Activated CD8-positive, alpha-beta memory T cell treated with anti-CD3 and anti-CD28 coated beads, Interleukin-2, amount 50 U/mL, for 4 hours (primary cell): ENCODE measurements around the gene AADACL4.

ENCODE experiments used
- DNase-seq: peaks from one replicate; pipeline ENCODE4 v3.0.0-alpha.2; 2020

Gene AADACL4

DNA sequence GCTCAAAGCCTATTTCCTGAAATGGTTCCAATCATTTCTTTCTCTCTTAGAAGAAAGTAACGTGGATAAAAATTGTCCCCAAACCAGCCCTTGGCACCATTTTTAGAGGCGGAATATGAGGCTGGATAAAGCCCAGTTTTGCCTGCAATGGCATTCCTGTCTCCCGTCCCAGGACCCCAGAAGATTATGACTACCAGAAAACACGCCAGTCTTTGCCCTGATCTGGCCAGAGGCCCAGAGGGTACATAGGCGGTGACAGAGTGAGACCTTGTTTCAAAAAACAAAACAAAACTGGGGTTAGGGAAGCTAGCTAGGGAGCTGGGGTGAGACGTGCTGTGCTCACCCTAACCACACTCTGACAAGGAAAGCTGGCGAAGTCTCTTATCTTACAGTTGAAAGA lies at the start of gene AADACL4:
Gene AADACL4 (plus strand): TSS at position 301 of the 400 bp plus-strand sequence. CDS start 462 bp downstream, outside the sequence.
- no peak for DNase-seq

DNA sequence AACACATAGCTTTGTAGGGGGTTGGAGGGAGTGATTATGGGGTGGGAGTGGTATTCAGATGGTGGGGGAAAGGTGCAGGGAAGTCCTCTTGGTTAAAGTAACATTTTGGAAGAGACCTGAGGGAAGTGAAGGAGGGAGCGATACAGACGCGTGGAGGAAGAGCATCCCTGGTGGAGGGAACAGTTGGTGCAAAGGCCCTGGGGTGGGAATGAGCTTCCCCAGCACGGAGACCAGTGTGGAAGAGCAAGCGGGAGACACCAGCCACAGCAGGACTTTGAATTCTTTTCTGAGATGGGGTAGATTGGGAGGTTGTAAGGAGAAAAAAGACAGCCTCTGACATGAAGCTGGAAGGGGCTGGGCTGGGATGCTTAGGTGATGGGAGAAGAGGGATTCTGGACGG lies 49.4 kb upstream of the AADACL4 start:
- no peak for DNase-seq

DNA sequence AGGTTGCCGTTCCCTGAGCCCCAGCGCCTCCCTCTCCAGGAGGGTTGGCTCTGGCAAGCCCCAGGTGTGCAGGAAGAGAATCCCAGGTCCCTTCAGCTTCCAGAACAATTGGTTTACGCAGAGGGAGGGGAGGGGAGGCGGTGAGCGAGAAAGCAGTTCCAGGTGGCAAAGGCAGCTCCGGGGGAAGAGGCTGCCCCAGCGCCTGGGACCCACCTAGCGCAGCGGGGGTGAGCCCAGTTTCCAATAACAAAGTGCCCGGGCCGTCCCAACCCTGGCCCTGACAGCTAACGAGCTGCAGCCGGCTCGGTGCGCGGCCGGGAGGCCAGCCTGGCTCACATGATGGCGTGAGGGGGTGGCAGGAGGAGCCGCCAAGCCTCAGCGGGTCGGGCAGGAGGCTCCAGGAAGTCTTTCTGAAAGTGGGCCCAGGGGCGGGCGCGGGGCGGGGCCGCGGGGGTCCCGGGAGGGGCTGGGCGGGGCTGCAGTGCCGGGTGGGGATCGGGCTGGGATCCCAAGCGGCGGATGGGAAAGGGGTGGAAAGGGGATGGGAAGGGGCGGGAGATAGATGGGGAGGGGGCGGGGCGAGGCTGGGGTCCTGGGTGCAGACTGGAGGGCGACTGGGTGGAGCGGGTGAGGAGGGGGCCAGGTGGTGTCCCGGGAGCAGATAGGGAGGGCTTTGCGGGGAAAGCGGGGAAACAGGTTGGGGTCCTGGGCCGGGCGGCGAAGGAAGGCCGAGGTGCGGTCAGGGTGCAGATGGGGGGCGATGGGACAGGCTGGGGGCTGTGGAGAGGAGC lies 48.7 kb upstream of the AADACL4 start:
- DNase-seq, result peak; percentile 36

DNA sequence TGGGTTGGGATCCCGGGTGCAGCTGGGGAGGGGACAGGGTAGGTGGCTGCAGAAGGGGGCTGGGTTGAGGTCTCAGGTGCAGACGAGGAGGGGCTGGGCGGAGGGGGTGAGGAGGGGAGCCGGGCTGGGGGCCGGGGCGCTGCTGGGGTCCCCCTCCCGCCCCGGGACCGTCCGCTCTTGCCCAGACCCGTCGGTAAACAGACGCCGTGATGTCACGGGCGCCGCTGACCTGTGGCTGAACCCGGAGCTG lies 48.2 kb upstream of the AADACL4 start:
- DNase-seq, result no peak

DNA sequence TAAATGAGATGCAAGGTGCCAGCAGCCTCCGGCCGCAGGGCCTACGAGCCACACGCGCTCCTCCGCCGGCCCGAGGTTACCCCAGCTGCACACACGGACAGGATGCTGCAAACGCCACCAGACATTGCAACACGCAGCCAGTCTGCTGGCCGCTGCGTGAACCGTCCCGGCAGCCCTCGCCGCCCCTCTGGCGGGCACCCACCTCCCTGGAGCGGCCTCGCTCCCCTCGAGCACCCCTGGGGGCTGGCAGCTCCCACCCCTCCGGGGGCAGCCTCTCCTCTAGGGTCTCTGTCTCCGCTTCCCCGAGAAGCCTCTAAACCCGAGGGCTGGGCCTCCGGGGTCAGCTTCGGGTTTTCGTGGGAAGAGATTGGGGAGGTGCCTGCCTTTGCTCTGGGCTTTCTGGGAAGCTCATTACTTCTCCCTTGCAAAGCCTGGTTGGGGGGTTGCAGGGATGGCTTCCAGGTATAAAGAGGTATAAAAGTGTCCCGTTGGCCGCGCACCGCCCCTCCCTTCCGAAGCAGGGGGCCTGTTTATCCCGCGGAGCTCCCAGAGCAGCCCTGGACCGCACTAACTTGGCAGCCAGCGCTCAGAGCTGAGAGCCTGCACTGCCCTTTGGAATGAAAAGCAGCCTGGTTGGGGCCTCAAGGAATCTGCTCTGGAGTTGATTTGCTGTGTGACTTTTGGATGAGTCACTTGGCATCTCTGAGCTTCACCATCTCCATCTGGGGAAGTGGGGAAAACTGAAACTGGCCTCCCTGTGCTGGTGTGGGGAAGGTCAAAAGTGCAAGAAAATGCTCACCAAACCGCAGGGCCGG lies 47.7 kb upstream of the AADACL4 start:
- DNase-seq, result no peak

DNA sequence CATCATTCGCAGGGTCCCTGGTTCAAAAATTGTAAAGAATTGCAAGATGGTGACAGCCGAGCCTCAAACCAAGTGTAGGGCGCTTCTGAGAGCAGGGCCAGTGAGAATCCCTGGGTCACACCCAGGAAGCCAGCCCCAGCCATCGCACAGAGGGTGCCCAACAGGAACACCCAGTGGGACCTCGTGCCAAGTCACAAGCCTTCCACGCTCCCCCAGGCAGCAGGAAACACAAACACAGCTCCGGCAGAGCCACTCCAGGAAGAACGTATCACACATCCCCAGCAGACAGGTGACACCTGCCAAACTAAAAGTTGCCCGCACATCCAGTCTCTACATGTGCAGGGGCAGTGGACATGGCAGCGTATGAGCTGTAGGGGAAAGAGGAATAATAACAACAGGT lies 46.1 kb upstream of the AADACL4 start:
- DNase-seq, result no peak

DNA sequence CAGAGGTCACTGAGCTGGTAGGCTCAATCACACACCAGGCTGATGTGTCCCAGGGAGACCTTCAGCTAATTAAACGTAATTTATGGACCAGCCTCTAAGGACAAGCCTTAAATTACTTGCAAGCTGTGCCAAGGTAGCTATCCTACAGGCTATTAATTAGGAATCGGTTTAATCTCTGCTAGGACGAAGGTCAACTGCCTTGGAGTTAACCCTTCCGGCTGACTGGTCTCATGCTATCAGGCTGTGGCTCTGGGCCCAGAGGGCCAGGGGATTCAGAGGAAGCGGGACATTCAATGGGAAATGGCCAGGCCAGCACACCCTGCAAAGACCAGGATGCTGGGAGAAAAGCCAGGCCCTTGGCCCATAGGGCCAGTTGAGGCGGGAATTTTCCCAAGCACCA lies 44.9 kb upstream of the AADACL4 start:
- no peak for DNase-seq

DNA sequence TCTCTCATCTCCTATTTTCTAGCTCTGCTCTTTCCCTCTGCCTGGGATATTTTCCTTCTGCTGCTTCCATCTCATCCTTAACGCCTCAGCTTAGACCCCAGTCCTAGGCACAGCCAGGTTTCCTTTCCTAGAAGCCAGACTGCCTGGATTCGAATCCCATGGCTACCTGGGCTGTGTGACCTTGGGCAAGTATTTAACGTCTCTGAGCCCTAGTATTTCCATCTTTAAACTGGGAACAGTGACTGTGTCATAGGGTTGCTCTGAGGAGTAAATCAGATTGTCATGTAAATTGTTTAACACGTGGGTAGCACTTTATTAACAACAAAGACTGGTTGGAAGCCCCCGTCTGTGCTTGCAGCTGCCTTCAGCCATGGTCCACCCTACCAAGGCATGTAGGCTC lies 44.2 kb upstream of the AADACL4 start:
- DNase-seq, result no peak

DNA sequence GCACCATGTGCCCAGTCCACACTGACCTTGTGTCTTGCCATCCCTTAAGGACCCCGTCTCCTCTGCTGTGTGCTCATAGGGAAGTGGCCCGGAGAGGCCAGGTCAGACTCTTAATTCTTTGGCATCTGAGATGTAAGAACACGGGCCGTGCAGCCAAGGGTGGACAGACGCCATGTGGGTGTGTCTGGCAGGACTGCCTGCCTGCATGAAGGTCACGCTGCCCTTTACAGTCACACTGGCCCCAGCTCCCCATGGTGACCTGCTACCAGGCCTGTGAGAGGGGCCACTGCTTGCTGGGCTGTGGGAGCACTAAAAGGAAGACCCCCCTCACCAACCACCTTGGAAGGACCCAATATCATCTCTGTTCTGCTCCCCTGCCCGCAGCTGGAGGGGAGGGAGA lies 43.5 kb upstream of the AADACL4 start:
- DNase-seq, result no peak

DNA sequence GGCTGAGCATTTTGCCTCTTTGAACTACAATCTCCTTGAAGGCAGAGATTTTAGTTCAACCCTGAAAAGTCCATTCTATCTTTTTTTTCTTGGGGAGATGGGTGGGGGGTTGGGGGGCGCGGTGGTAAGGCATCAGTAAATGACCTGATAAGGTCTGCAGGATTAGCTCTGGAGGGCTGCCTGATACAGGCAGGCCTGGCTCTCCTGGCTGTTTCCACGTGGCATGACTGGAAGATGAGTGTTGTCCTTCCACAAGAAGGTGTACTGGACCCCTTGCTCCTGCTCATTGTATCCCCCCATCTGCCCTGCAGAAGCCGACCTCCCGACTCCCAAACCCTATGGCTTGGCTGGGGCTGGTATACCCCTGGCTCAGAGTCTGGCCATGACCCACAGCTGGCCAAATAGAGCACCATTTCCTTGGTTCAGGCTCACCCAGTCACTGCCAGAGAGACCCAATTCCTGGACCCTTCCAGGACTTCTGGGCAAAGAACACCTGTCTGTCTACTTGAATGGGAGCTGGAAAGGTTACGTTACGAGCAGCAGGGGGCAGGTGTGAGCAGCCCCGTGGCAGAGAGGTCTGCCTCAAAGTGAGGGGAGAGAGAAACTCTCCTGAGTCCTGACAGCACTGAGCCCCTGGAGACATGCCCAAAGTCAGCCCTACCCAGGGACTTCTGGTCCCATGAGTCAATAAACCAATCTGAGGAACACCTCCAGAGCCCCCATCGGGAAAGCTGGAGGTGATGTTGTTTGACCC lies 42.8 kb upstream of the AADACL4 start:
- peak; percentile 68 for DNase-seq

DNA sequence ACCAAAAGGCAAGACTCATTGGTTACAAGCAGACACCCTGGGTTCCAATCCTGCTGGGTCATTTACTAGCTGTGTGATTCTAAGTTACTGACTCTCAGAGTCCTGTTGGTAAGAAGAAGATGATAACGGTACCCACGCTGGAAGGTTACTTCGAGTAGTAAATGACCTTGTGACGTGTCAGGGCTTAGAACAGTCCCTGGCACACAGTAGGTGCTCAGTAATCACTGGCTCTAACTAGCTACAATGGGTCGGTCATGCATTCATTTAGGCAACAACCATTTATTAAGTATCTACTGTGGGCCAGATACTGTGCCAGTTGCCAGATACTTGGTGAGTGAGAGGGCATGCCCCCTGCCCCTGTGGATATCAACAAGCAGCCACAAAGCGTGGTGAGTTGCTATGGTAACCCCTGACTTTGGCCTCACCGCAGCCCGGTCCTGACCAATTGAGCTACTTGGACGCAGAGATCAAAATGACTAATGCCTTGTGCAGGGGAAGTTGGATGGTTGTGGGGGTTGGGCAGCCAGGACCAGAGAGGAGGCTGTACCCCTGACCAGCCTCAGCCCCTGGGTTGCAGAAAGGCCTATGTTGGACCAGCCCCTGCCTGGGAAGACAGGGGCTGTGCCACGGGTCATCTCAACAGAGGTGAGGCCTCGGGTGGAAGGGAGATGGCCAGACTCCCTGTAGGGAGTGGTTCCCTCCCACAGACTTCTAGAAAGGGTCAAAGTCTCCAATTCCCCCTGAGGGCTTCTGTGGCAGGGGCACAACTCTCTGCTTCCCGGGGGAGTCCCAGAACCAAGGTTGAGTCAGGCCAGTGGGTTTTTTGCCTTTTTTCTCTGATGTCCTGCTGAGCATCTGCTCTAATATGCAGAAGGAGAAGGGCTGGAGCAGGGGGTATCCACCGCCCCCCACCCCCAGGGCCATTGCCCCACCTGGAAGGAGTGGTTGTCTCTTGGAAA lies 41.9 kb upstream of the AADACL4 start:
- no peak for DNase-seq

DNA sequence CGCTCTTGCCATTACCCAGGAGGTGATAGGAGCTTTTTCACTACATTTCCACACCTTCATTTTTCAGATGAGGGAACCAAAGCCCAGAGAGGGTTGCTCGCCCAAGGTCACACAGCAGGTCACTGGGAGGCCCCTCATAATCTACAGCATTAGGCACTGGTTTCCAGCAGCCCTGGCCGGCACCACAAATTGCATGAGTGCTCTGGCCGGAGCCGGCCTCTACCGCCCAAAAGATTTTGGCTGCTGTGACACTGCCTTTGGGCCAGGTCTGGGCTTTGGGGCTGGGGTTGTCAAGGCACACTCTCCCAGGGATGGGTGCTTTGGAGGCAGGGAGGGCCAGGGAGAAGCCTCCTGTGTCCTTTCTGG lies 41.2 kb upstream of the AADACL4 start:
- no peak for DNase-seq

DNA sequence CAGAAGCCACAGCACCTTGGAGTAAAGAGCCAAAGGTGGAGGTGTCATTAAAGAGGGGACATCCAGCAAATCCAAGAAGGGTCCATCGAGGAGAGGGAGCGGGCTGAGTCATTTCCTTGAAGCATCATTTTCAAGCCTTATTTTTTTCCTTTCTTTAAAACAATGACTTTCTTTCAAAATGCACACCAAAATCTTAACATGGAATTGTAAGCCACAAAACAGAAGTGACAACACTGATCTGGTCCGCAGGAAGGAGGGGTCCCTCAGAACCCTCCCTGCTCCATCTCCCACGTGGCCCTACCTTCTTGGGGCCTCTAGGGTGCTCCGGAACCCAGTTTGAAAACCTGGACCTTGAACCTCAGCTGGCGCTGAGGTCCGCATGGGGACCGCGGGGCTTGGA lies 40.7 kb upstream of the AADACL4 start:
- no peak for DNase-seq

DNA sequence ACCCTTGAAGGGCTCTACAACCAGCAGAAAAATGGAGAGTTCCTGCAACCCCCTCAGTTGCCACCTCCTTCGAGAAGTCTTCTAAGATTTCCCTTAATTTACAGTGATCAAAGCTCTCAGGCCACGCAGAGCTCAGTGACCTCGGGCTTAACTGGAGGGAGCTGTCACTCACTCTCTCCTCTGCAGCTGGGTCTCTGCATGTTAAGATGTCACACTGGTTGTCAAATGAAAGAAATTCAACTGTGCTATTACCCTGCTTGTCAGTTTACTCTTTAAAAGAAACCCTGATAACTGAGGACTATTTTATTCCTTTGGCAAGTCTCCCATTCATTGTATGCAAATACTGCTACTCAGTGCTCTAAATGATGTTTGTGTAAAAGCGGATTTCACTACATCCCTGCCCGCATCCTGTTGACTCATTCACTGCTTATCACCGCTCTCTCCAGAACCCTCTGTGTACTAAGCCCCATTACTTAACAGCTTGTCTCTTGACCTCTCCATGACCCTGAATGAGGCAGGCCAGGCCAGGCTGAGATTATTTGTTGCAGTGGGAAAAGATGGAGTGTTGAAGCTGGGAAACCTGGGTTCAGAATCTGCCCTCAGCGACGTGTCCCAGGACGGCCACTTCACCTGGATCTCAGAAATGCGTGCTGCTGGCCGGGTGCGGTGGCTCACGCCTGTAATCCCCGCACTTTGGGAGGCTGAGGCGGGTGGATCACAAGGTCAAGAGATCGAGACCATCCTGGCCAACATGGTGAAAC lies 39.6 kb upstream of the AADACL4 start:
- DNase-seq, result peak; percentile 64

DNA sequence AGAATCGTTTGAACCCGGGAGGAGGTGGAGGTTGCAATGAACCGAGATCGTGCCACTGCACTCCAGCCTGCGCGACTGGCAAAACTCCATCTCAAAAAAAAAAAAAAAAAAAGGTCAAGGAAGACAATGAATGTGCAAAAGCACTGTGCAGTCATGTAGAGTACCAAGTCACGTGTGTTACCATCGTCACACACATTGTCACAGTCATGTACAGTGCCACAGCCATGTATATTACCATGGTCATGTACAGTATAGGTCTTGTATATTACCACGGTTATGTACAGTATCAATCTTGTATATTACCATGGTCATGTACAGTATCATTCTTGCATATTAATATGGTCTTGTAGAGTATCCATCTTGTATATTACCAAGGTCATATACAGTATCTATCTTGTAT lies 38.9 kb upstream of the AADACL4 start:
- no peak for DNase-seq

DNA sequence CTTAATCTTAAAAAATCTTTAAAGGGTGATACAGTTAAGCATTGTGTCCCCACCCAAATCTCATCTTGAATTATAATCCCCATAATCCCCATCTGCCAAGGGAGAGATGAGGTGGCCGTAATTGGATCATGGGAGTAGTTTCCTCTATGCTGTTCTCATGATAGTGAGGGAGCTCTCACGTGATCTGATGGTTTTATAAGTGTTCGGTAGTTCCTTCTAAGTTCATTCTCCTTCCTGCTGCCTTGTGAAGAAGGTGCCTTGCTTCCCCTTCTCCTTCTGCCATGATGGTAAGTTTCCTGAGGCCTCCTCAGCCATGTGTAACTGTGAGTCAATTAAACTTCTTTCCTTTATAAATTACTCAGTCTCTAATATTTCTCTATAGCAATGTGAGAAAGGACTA lies 36.6 kb upstream of the AADACL4 start:
- DNase-seq, result no peak

DNA sequence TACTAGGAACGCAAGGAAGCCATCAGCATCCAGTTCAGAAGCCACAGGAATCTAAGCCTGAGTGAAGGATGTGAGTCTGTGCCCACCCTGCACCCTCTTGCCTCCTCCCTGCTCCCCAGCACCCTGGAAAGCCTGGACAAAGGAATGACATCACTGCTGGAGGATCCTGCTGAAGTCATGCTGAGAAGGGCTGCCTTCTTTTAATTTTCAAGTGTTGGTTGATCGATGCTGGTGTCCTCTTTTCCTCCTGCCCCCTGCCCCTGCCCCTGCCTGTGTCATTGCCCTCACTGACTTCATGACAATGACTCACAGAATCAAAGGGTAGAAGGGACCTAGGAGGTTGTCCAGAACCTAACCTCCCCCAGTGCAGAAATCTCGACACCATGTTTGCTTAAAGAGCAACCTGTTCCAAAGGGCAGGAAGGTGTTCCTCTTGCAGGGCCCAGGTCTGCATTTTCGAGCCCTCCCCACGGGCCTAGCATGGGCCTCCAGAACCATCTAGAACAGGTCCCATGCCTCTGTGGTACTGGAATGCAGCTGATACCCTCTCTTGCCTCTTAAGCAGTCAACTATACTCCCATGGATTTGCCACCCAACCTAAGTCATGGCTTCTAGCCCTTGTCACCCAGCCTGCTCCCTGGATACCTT lies 35.5 kb upstream of the AADACL4 start:
- no peak for DNase-seq

DNA sequence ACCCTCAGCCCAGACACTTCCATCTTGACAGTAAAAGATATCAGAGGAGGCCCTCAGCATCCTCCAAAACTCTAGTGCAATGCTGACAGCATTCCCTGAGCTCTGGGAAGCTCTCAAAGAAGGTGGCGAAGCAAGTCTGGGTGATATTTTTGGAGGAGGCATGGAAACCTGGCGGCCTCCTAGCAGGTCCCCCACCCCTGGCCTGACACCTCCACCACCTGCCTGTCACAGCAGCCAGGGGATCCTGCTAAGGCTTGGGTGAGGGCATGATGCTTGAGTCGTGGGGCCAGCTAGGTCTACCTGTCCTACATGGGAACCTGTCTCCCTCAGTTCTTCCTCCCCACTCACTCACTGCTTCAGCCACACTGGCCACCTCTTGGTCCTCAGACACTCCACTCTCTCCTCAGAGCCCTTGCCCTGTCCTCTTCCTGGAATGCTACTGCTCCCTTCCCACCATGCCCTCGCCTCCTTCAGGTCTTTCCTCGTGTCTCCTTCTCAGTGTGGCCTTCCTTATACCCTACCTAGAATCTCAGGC lies 34.3 kb upstream of the AADACL4 start:
- DNase-seq, result no peak

DNA sequence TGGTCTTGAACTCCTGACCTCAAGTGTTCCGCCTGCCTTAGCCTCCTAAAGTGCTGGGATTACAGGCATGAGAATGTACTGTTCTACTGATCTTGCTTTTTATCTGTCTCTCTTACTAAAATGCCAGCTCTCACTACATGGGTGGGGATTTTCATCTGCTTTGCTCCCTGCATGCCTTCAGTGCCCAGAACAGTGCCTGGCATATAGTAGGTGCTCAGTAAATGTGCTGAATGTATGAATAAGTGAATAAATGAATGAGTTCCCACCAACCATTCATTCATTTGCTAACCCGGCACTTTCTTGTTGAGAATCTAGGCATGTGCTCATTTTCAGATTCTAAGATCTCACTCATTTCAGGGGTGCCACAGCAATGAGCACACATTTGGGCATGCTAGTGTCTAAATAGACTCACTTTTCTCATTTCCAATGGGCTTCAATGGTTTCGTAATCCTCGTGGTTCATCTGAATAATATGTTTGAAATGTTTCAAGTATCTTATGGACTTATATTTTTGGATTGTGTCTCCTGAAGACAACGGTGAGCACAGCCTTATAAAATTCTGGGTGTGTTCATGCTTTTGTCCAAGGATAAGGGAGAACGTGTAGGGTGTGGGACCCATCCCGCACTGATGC lies 33.5 kb upstream of the AADACL4 start:
- no peak for DNase-seq

DNA sequence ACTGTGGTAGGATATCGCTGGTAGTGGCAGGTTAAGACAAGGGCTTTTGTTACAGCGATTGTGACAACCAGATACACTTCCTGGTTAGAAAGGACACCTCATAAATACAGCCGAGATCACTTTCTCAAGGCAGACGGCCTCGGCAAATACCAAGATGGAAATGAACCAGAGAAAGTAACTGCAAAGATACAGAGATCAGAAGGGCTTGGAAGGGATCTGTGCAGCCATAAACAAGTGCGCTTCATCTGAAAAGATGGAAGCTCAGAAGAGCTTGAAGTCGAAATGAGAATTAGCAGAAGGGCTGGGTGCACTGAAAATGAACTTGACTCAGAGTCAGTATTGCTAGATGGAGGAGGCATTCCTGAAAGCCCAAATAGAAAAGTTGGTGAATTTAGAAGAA lies 32.9 kb upstream of the AADACL4 start:
- DNase-seq, result no peak

DNA sequence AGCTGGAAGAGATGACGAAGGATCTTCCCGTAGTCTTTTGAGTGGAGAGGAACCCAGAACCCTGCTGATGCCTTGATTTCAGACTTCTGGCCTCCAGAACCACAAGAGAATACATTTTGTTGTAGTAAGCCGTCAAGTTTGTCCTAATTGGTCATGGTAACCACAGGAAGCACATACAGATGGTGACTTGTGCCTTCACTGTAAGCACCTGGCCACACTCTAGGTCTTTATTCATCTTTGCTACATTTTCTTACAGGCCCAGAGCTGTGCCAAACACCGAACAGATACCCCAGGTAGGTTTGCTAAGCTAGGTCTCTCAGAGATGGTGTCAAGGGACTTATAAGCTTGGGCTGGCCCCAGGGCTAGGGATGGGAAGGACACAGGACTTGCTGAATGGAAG lies 30.7 kb upstream of the AADACL4 start:
- DNase-seq, result no peak
